Measurements from ENCODE around the gene DIP2C. TPM values are rescaled to one million over a fixed set of nuclear protein-coding genes. Genes with fewer than 3 reads are reported as not detected.

DIP2C gene
- total RNA-seq, 1 donor from 2014 or later, result 10.1 TPM

- Histone ChIP-seq H3K27ac (no peak overlapping the region), H4K20me1 (ENCODE audit: low read depth) (no peaks in the 10 kb centered on the region), H3K36me3 (no peaks in the 10 kb centered on the region), H3K4me3 (no peak overlapping the region), H2AFZ (replicated peaks) (no peak overlapping the region), H3K79me2 (ENCODE audit: low read depth) (no peaks in the 10 kb centered on the region), H3F3A (ENCODE audit: low read depth) (no peaks in the 10 kb centered on the region), H3K9me3 (ENCODE audit: low read depth) (no peaks in the 10 kb centered on the region), H3K4me1 (no peaks in the 10 kb centered on the region), H3K4me2 (no peak overlapping the region), H3K9ac (no peak overlapping the region), H3K27me3 (no peaks in the 10 kb centered on the region)
- Mint-ChIP-seq H3K9me3 (no peaks in the 10 kb centered on the region), H3K4me1 (peaks cover 11% of the 10 kb centered on the region), H3K4me3 (no peak overlapping the region), H3K27ac (no peak overlapping the region), H3K36me3 (peaks cover 44% of the 10 kb centered on the region), H3K27me3 (ENCODE audit: insufficient read depth, low read depth) (peaks cover 2% of the 10 kb centered on the region)
- DNase-seq (ENCODE audit: low spot score), result no peak
- TF ChIP-seq EZH2 (IDR thresholded peaks at IDR 0.05) (no peak), CTCF (IDR thresholded peaks at IDR 0.05) (no peak), EZH2phosphoT487 (IDR thresholded peaks at IDR 0.05) (no peak)
Measured at GRCh38 chr10:357201-357950, 332.1 kb downstream of the DIP2C start.

- H3K27ac ChIP-seq, result no peak overlapping the region
- no peaks in the 10 kb centered on the region for H3K36me3 ChIP-seq
- H3K36me3 Mint-ChIP-seq, result peaks cover 38% of the 10 kb centered on the region
- no peak overlapping the region for H3K4me3 ChIP-seq
- no peak for DNase-seq (ENCODE audit: low spot score)
- no peaks in the 10 kb centered on the region for H3K4me1 ChIP-seq
- no peaks in the 10 kb centered on the region for H3F3A ChIP-seq (ENCODE audit: low read depth)
- no peak overlapping the region for H3K4me3 Mint-ChIP-seq
- peaks cover 3% of the 10 kb centered on the region for H3K27me3 Mint-ChIP-seq (ENCODE audit: insufficient read depth, low read depth)
- H2AFZ ChIP-seq (replicated peaks), result no peak overlapping the region
- H3K4me2 ChIP-seq, result no peak overlapping the region
- H3K9ac ChIP-seq, result no peak overlapping the region
- H3K79me2 ChIP-seq (ENCODE audit: low read depth), result no peaks in the 10 kb centered on the region
- H4K20me1 ChIP-seq (ENCODE audit: low read depth), result no peaks in the 10 kb centered on the region
- H3K9me3 Mint-ChIP-seq, result no peaks in the 10 kb centered on the region
- H3K27me3 ChIP-seq, result no peaks in the 10 kb centered on the region
- H3K9me3 ChIP-seq (ENCODE audit: low read depth), result no peaks in the 10 kb centered on the region
- no peak overlapping the region for H3K27ac Mint-ChIP-seq
- no peak for TF ChIP-seq CTCF (IDR thresholded peaks at IDR 0.05)
- TF ChIP-seq EZH2phosphoT487 (IDR thresholded peaks at IDR 0.05), result no peak
- TF ChIP-seq EZH2 (IDR thresholded peaks at IDR 0.05), result no peak
- peaks cover 4% of the 10 kb centered on the region for H3K4me1 Mint-ChIP-seq
Measured at GRCh38 chr10:356452-356851, 333.0 kb downstream of the DIP2C start.

- TF ChIP-seq CTCF (IDR thresholded peaks at IDR 0.05), result no peak
- TF ChIP-seq EZH2 (IDR thresholded peaks at IDR 0.05), result no peak
- no peak for TF ChIP-seq EZH2phosphoT487 (IDR thresholded peaks at IDR 0.05)
- Mint-ChIP-seq H3K4me3 (no peak overlapping the region), H3K27me3 (ENCODE audit: insufficient read depth, low read depth) (peaks cover 5% of the 10 kb centered on the region), H3K4me1 (peaks cover 2% of the 10 kb centered on the region), H3K36me3 (peaks cover 40% of the 10 kb centered on the region), H3K27ac (no peak overlapping the region), H3K9me3 (no peaks in the 10 kb centered on the region)
- H3K27me3 ChIP-seq, result no peaks in the 10 kb centered on the region
- no peak overlapping the region for H3K4me2 ChIP-seq
- no peaks in the 10 kb centered on the region for H3K4me1 ChIP-seq
- H2AFZ ChIP-seq (replicated peaks), result no peak overlapping the region
- H3K4me3 ChIP-seq, result no peak overlapping the region
- no peaks in the 10 kb centered on the region for H3F3A ChIP-seq (ENCODE audit: low read depth)
- H3K9ac ChIP-seq, result no peak overlapping the region
- no peaks in the 10 kb centered on the region for H4K20me1 ChIP-seq (ENCODE audit: low read depth)
- H3K36me3 ChIP-seq, result no peaks in the 10 kb centered on the region
- H3K9me3 ChIP-seq (ENCODE audit: low read depth), result no peaks in the 10 kb centered on the region
- no peak overlapping the region for H3K27ac ChIP-seq
- no peaks in the 10 kb centered on the region for H3K79me2 ChIP-seq (ENCODE audit: low read depth)
- no peak for DNase-seq (ENCODE audit: low spot score)
Measured at GRCh38 chr10:354901-355617, 334.4 kb downstream of the DIP2C start.

All from neural progenitor cell (in vitro differentiated cells).